H1 (cell line): Measurements from ENCODE around the gene MTRFR. TPM values are rescaled to one million over a fixed set of nuclear protein-coding genes. Genes with fewer than 3 reads are reported as not detected.

Experiments
- CTCF ChIA-PET: fragments of 300-600 bp; sonication (Branson Sonifier 250); formaldehyde crosslinking; loops from one replicate; lab custom pipeline; 2021; ENCODE audit not compliant: partially characterized antibody; lab: Charles Lee
- POLR2A ChIA-PET: fragments of 300-600 bp; sonication (Branson Sonifier 250); formaldehyde crosslinking; loops from one replicate; lab custom pipeline; 2021; ENCODE audit warnings: inconsistent platforms; ENCODE audit not compliant: partially characterized antibody; lab: Charles Lee
- DNase-seq, 2 experiments: peaks; one replicate each; pipeline versions ENCODE4 v3.0.0 to v3.0.0-alpha.2; 2010 to 2022; ENCODE audit warnings: low spot score in 2 of 2, low read depth in 1 of 2, mixed read lengths in 1 of 2
- FAIRE-seq: peaks from 2 replicates; lab custom pipeline; 2011; peaks lifted over from hg19 to GRCh38; lab: Jason Lieb, UNC
- H2AFZ ChIP-seq: 2 replicates; pipeline ENCODE4 v1.8.1; 2012; ENCODE audit warnings: low read length, inconsistent platforms
- H2AK5ac ChIP-seq: 2 replicates; pipeline ENCODE4 v1.6.1; 2013; ENCODE audit warnings: low read depth, low read length
- H2BK120ac ChIP-seq: replicated peaks from 2 replicates; pipeline ENCODE3; 2013; ENCODE audit warnings: low read depth, low read length, inconsistent platforms
- H2BK12ac ChIP-seq: 2 replicates; pipeline ENCODE4 v1.6.1; 2013; ENCODE audit warnings: low read depth, low read length
- H2BK15ac ChIP-seq: 2 replicates; pipeline ENCODE4 v1.6.1; 2013; ENCODE audit warnings: low read length
- H2BK20ac ChIP-seq: 2 replicates; pipeline ENCODE4 v1.6.1; 2013; ENCODE audit warnings: low read length
- H2BK5ac ChIP-seq: 2 replicates; pipeline ENCODE4 v1.6.1; 2013; ENCODE audit warnings: low read depth, low read length
- H3K14ac ChIP-seq: 2 replicates; pipeline ENCODE4 v1.6.1; 2013; ENCODE audit warnings: inconsistent platforms; ENCODE audit not compliant: insufficient read length
- H3K18ac ChIP-seq: 2 replicates; pipeline ENCODE4 v1.6.1; 2013; ENCODE audit warnings: low read length; ENCODE audit errors: extremely low read depth
- H3K23ac ChIP-seq: 2 replicates; pipeline ENCODE4 v1.6.1; 2013; ENCODE audit warnings: inconsistent platforms; ENCODE audit not compliant: insufficient read length
- H3K23me2 ChIP-seq: 2 replicates; pipeline ENCODE4 v1.6.1; 2013; ENCODE audit warnings: low read depth, low read length
- H3K27ac ChIP-seq: 2 replicates; pipeline ENCODE4 v1.6.1; 2011; ENCODE audit warnings: low read depth, low read length, inconsistent platforms
- H3K27me3 ChIP-seq, 4 experiments: replicated peaks in 1 of 4; 1 replicate in 1 of 4; 2 replicates in 3 of 4; pipeline versions ENCODE4 v1.6.1 to v1.8.1; 2011 to 2013; ENCODE audit warnings: low read length in 3 of 4, mild to moderate bottlenecking in 3 of 4, inconsistent platforms in 2 of 4, mixed read lengths in 2 of 4, moderate library complexity in 1 of 4; ENCODE audit not compliant: control insufficient read depth in 3 of 4, insufficient read depth in 3 of 4; ENCODE audit errors: extremely low read depth in 1 of 4
- H3K36me3 ChIP-seq, 4 experiments: 2 replicates each; pipeline versions ENCODE4 v1.6.1 to v1.8.1; 2011 to 2013; ENCODE audit warnings: mild to moderate bottlenecking in 4 of 4, low read length in 3 of 4, moderate library complexity in 2 of 4, control low read depth in 1 of 4, inconsistent platforms in 1 of 4; ENCODE audit not compliant: insufficient read depth in 4 of 4, control insufficient read depth in 2 of 4
- H3K4ac ChIP-seq: replicated peaks from 2 replicates; pipeline ENCODE3; 2013; ENCODE audit warnings: low read length, low read depth, mixed read lengths, inconsistent platforms; ENCODE audit not compliant: insufficient read length
- H3K4me1 ChIP-seq, 4 experiments: replicated peaks in 1 of 4; 1 replicate in 1 of 4; 2 replicates in 3 of 4; pipeline versions ENCODE4 v1.6.1 to v1.8.1; 2011 to 2013; ENCODE audit warnings: low read length in 3 of 4, inconsistent platforms in 2 of 4, mixed read lengths in 1 of 4; ENCODE audit not compliant: insufficient read depth in 4 of 4, control insufficient read depth in 3 of 4
- H3K4me2 ChIP-seq, 2 experiments: 2 replicates each; pipeline versions ENCODE4 v1.6.1 to v1.8.1; 2011 to 2013; ENCODE audit warnings: low read depth in 2 of 2, low read length in 2 of 2, control low read depth in 1 of 2, inconsistent platforms in 1 of 2, mild to moderate bottlenecking in 1 of 2; ENCODE audit not compliant: insufficient read depth in 1 of 2
- H3K4me3 ChIP-seq, 4 experiments: fragments of 200-600, 300-600 bp in 1 of 4; sonication (generic), shearing (Covaris generic), sonication (Bioruptor Twin) in 1 of 4; 2 replicates each; pipeline versions ENCODE4 v1.5.1 to v1.8.1; 2011 to 2016; ENCODE audit warnings: low read length in 4 of 4, low read depth in 3 of 4, control low read depth in 2 of 4, inconsistent platforms in 2 of 4, mild to moderate bottlenecking in 2 of 4, mixed read lengths in 1 of 4, moderate library complexity in 1 of 4; ENCODE audit not compliant: insufficient read depth in 2 of 4; ENCODE audit errors: extremely low read depth in 1 of 4
- H3K56ac ChIP-seq: replicated peaks from 2 replicates; pipeline ENCODE3; 2013; ENCODE audit warnings: low read depth, mild to moderate bottlenecking, mixed read lengths, low read length, inconsistent platforms; ENCODE audit not compliant: insufficient read length
- H3K79me1 ChIP-seq: 2 replicates; pipeline ENCODE4 v1.6.1; 2013; ENCODE audit warnings: low read depth, low read length, control low read depth
- H3K79me2 ChIP-seq, 2 experiments: 2 replicates each; pipeline versions ENCODE4 v1.6.1 to v1.8.1; 2012 to 2013; ENCODE audit warnings: low read length in 2 of 2, mild to moderate bottlenecking in 2 of 2, inconsistent platforms in 1 of 2; ENCODE audit not compliant: insufficient read depth in 2 of 2, control insufficient read depth in 1 of 2
- H3K9ac ChIP-seq, 4 experiments: replicated peaks in 1 of 4; 1 replicate in 1 of 4; 2 replicates in 3 of 4; pipeline versions ENCODE4 v1.6.1 to v1.8.1; 2011 to 2013; ENCODE audit warnings: low read depth in 3 of 4, low read length in 3 of 4, control low read depth in 2 of 4, mild to moderate bottlenecking in 2 of 4, moderate library complexity in 2 of 4, inconsistent platforms in 1 of 4; ENCODE audit errors: extremely low read depth in 1 of 4
- H3K9me3 ChIP-seq, 2 experiments: 2 replicates each; pipeline versions ENCODE4 v1.6.1 to v1.8.1; 2012 to 2013; ENCODE audit warnings: mild to moderate bottlenecking in 2 of 2, moderate library complexity in 2 of 2, control low read depth in 1 of 2, inconsistent platforms in 1 of 2, low read depth in 1 of 2, low read length in 1 of 2, mixed read lengths in 1 of 2; ENCODE audit not compliant: insufficient read depth in 2 of 2
- H4K20me1 ChIP-seq, 2 experiments: replicated peaks in 1 of 2; 2 replicates each; pipeline versions ENCODE3 to v1.8.1; 2011 to 2013; ENCODE audit warnings: inconsistent platforms in 2 of 2, low read length in 2 of 2, mild to moderate bottlenecking in 1 of 2; ENCODE audit not compliant: insufficient read depth in 2 of 2, control insufficient read depth in 1 of 2
- H4K5ac ChIP-seq: 2 replicates; pipeline ENCODE4 v1.6.1; 2013; ENCODE audit warnings: low read length, low read depth, mixed read lengths, inconsistent platforms; ENCODE audit not compliant: insufficient read length
- H4K8ac ChIP-seq: 2 replicates; pipeline ENCODE4 v1.8.0; 2013; ENCODE audit warnings: mild to moderate bottlenecking, moderate library complexity, low read length, inconsistent platforms; ENCODE audit not compliant: insufficient read depth; ENCODE audit errors: extremely low read depth
- H4K91ac ChIP-seq: replicated peaks from 2 replicates; pipeline ENCODE3; 2013; ENCODE audit warnings: low read length, mixed read lengths, inconsistent platforms; ENCODE audit not compliant: insufficient read length
- ATF3 ChIP-seq: IDR thresholded peaks from 2 replicates; pipeline ENCODE4 v1.6.1; 2011; ENCODE audit warnings: low read depth, mild to moderate bottlenecking, low read length; ENCODE audit not compliant: insufficient read depth
- BACH1 ChIP-seq: IDR thresholded peaks from 2 replicates; pipeline ENCODE4 v1.6.1; 2012; ENCODE audit warnings: low read length, improper control_type of control experiment
- GABPA ChIP-seq: IDR thresholded peaks from 2 replicates; pipeline ENCODE4 v1.6.1; 2011; ENCODE audit warnings: mild to moderate bottlenecking, low read length, moderate library complexity, borderline replicate concordance; ENCODE audit not compliant: insufficient read depth
- HDAC2 ChIP-seq, 2 experiments: fragments of 300-600 bp in 1 of 2; sonication (generic) in 1 of 2; IDR thresholded peaks; 2 replicates each; pipeline ENCODE4 v1.6.1; 2011 to 2012; ENCODE audit warnings: low read depth in 2 of 2, low read length in 2 of 2, mild to moderate bottlenecking in 2 of 2, moderate library complexity in 2 of 2, borderline replicate concordance in 1 of 2, inconsistent platforms in 1 of 2
- HDAC6 ChIP-seq: IDR thresholded peaks from one replicate; pipeline ENCODE4 v1.7.1; 2012; ENCODE audit warnings: low read depth, mild to moderate bottlenecking, inconsistent platforms, low read length, moderate library complexity
- KDM4A ChIP-seq: IDR thresholded peaks from one replicate; pipeline ENCODE4 v1.7.1; 2012; ENCODE audit warnings: low read depth, mild to moderate bottlenecking, moderate library complexity, low read length, inconsistent platforms; ENCODE audit not compliant: severe bottlenecking
- NANOG ChIP-seq: IDR thresholded peaks from 2 replicates; pipeline ENCODE4 v1.6.1; 2011; ENCODE audit warnings: low read length, low read depth, mild to moderate bottlenecking, inconsistent platforms; ENCODE audit not compliant: insufficient read depth, poor library complexity, severe bottlenecking
- PHF8 ChIP-seq: fragments of 200-600 bp; sonication (generic); conservative IDR thresholded peaks from 2 replicates; pipeline ENCODE4 v1.7.1; 2012; ENCODE audit warnings: low read depth, mild to moderate bottlenecking, inconsistent platforms, low read length, moderate library complexity
- RXRA ChIP-seq: IDR thresholded peaks from 2 replicates; pipeline ENCODE4 v1.6.1; 2011; ENCODE audit warnings: low read depth, mild to moderate bottlenecking, low read length, moderate library complexity; ENCODE audit not compliant: insufficient read depth
- TAF7 ChIP-seq: optimal IDR thresholded peaks from 2 replicates; pipeline ENCODE3; 2011; ENCODE audit warnings: low read depth, mild to moderate bottlenecking, inconsistent platforms, low read length, moderate library complexity, borderline replicate concordance
- WGBS, 2 experiments: shearing (Covaris generic) in 1 of 2; methylation state at CpG; one replicate each; pipeline versions ENCODE4 v1.1.6 to v1.1.7; 2013 to 2015; ENCODE audit warnings: low lambda C conversion rate in 2 of 2, mixed read lengths in 2 of 2, inconsistent platforms in 1 of 2, low coverage in 1 of 2, missing lambda C conversion rate in 1 of 2; ENCODE audit not compliant: insufficient replicate concordance in 2 of 2, insufficient coverage in 1 of 2, insufficient read length in 1 of 2; ENCODE audit errors: extremely low coverage in 1 of 2, missing lambda C conversion rate in 1 of 2; 5-methylcytosine and 5-hydroxymethylcytosine counted together
- polyA plus RNA-seq, 7 experiments: library from polyadenylated mRNA; depleted of rRNA in 3 of 7; stranded (reverse) in 5 of 7; unstranded in 2 of 7; fragments of >200 nt in 5 of 7; fragments of 200-250 nt in 2 of 7; gene quantifications; 1 replicate in 5 of 7; 2 replicates in 1 of 7; 4 replicates in 1 of 7; pipeline versions ENCODE4 v1.2.1 to v1.2.3, GENCODE V29; 2011 to 2013; ENCODE audit warnings: missing spikeins in 2 of 7, mixed read lengths in 2 of 7
- total RNA-seq: library from RNA; stranded (reverse); fragmentation: NEBNext Ultra II Directional; extraction: Animal tissue kit (Norgen Biotek cat#: 25700); gene quantifications from 2 replicates; pipeline ENCODE4 v1.2.1, GENCODE V29; 2021

Gene MTRFR
- total and polyA plus RNA-seq, 2 of the 8 experiments (the other 6 are each of a cell fraction or from before 2014, with no cell fraction given) = 9.2 to 12.9 TPM

DNA sequence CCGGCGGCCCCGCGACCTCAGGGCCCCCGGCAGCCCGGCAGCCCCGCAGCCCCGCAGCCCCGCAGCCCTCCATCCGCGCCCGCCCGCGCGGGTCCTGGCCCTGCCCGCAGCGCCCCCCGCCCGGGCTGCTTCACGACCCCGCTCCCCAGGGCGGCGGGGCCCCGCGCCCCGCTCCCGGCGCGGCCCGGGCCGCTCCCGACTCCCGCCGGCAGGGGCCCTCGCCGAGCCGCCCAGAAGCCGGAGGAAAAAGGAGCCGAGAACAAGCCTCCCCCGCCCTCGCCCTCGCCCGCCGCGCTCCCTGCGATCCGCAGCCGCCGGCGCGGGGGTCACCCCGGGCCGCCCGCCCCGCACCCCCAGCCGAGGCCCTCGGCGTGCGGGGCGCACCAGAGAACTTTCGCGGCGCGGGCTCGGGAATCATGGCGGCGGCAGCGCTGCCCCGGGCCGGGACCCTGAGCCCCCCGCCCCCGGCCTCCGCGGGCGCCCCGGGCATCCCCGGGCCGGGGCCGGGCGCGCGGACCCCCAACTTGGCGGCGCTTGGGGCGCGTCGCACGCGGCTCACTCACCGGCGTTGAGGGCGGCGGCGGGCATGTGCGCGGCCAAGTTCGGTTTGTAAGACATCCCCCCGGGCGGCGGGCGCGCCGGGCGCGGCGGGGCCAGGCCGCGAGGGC is 37.9 kb downstream of the MTRFR start:
- Histone ChIP-seq H4K8ac (peak overlapping the region; percentile 87), H3K79me2 (peaks cover 0 to 55% of the 10 kb centered on the region in 2 experiments; a peak in 2 of 4 replicates)
- TF ChIP-seq GABPA = no peak
- TF ChIP-seq ATF3 = no peak
- TF ChIP-seq RXRA = no peak
- peak; percentile 50 for TF ChIP-seq TAF7
- TF ChIP-seq KDM4A = peak; percentile 30
- TF ChIP-seq BACH1 = no peak
- TF ChIP-seq NANOG = no peak
- TF ChIP-seq PHF8 = peak; percentile 47; the same call in 1 of the 2 replicates
- TF ChIP-seq HDAC2 (IDR thresholded peaks at IDR 0.05; ENCODE audit: borderline replicate concordance in 1 of 2, low read depth in 2 of 2, low read length in 2 of 2) = no peak
- no peak for TF ChIP-seq HDAC6

More for the DNA sequence above, 37.9 kb downstream of the MTRFR start:
- no peak overlapping the region for H2BK12ac ChIP-seq
- no peaks in the 10 kb centered on the region for H3K9me3 ChIP-seq
- FAIRE-seq = no peak
- no peak overlapping the region for H2BK20ac ChIP-seq
- peaks cover 5 to 8% of the 10 kb centered on the region in 2 experiments for H4K20me1 ChIP-seq
- peak overlapping the region; percentile 93 to 96; a peak in 3 of 4 replicates for H3K4me2 ChIP-seq
- CTCF ChIA-PET = no interaction called here
- peak overlapping the region; percentile 77 for H3K56ac ChIP-seq
- H3K4ac ChIP-seq = no peak overlapping the region
- peak overlapping the region; percentile 40 for H4K5ac ChIP-seq
- POLR2A ChIA-PET = interaction anchor here (1.4 to 5.2 kb wide), 5 partner anchors 23 to 142 kb away, joined by 3 to 42 read pairs (median 6); partner anchors contain the start of genes MPHOSPH9, MTRFR and SBNO1
- no peak overlapping the region; the same call in 1 of the 2 replicates for H3K18ac ChIP-seq
- peak overlapping the region in 3 of 4 experiments; percentile 88 to 98 (median 92); a peak in 5 of 7 replicates for H3K9ac ChIP-seq
- peak overlapping the region; percentile 85; the same call in 1 of the 2 replicates for H3K27ac ChIP-seq
- peak in 1 of 2 experiments; percentile 80 for DNase-seq
- no peak overlapping the region for H2BK120ac ChIP-seq
- no peak overlapping the region for H3K23ac ChIP-seq
- no peak overlapping the region for H2BK5ac ChIP-seq
- 0% methylated on average over 12 of the region's 108 CpGs; no CpG with 5 or more reads in 1 of the 2 experiments for WGBS, 2 experiments
- no peak overlapping the region for H4K91ac ChIP-seq
- H3K23me2 ChIP-seq = peaks cover 9% of the 10 kb centered on the region
- no peak overlapping the region for H2BK15ac ChIP-seq
- no peaks in the 10 kb centered on the region for H3K27me3 ChIP-seq
- peaks cover 6% of the 10 kb centered on the region for H3K79me1 ChIP-seq
- H3K4me1 ChIP-seq = peaks cover 2 to 17% (median 13%) of the 10 kb centered on the region in 4 experiments
- H3K14ac ChIP-seq = no peak overlapping the region
- H2AK5ac ChIP-seq = no peak overlapping the region
- H3K36me3 ChIP-seq = peaks cover 0 to 9% (median 5%) of the 10 kb centered on the region in 4 experiments; a peak in 6 of 8 replicates
- H2AFZ ChIP-seq = no peak overlapping the region
- peak overlapping the region; percentile 75 to 94 (median 88) for H3K4me3 ChIP-seq
